ENCODE results near the gene UBA6. TPM values are rescaled to one million over a fixed set of nuclear protein-coding genes. Genes with fewer than 3 reads are reported as not detected.

The UBA6 gene
- total and polyA plus RNA-seq, 9 of the 15 experiments (the other 6 are each of a cell fraction or from before 2014, with no cell fraction given) = 22.9 to 139 (median 94.6) TPM

- TF ChIP-seq PRPF4 (IDR thresholded peaks at IDR 0.05; ENCODE audit: insufficient read depth, low read depth, low read length, poor library complexity, severe bottlenecking) = no peak
- peak; percentile 61 for TF ChIP-seq CBFA2T3 (IDR thresholded peaks at IDR 0.05)
- TF ChIP-seq CC2D1A (IDR thresholded peaks at IDR 0.05) = no peak
- no peak for TF ChIP-seq ETS2 (tag; IDR thresholded peaks at IDR 0.05; ENCODE audit: borderline replicate concordance, poor library complexity, severe bottlenecking)
- TF ChIP-seq SNIP1 (IDR thresholded peaks at IDR 0.05; ENCODE audit: low read depth) = no peak
- TF ChIP-seq KAT7 (CRISPR knock-in tag; IDR thresholded peaks at IDR 0.05; ENCODE audit: borderline replicate concordance) = no peak
- no peak for TF ChIP-seq SP1 (CRISPR knock-in tag; IDR thresholded peaks at IDR 0.05)
- no peak for TF ChIP-seq MITF (IDR thresholded peaks at IDR 0.05)
- no peak for TF ChIP-seq CREB5 (CRISPR knock-in tag; IDR thresholded peaks at IDR 0.05)
- 0 out of 3 replicates have a peak, but pooled peaks of 1 of the 2 experiments have one; percentile 18 for TF ChIP-seq CBX3 (IDR thresholded peaks at IDR 0.05; ENCODE audit: borderline replicate concordance in 1 of 2, low read length in 2 of 2)
- TF ChIP-seq ZBTB11 (CRISPR knock-in tag; IDR thresholded peaks at IDR 0.05) = no peak
- TF ChIP-seq ZNF707 (CRISPR knock-in tag; conservative IDR thresholded peaks at IDR 0.05) = no peak
- no peak for TF ChIP-seq WHSC1 (IDR thresholded peaks at IDR 0.05; ENCODE audit: low read length)
- no peak for TF ChIP-seq BRF1 (IDR thresholded peaks at IDR 0.05; ENCODE audit: borderline replicate concordance, extremely low read depth, insufficient read length)
- TF ChIP-seq CEBPG (CRISPR knock-in tag; IDR thresholded peaks at IDR 0.05) = no peak
- no peak for TF ChIP-seq CEBPG (tag; conservative IDR thresholded peaks at IDR 0.05 in 1 of 2, IDR thresholded peaks at IDR 0.05 in 1 of 2)
- TF ChIP-seq MAZ (CRISPR knock-in tag; conservative IDR thresholded peaks at IDR 0.05 in 1 of 2, IDR thresholded peaks at IDR 0.05 in 1 of 2) = no peak
Observed at GRCh38 chr4:67719953-67720617, 19.1 kb upstream of the UBA6 start (continued).

Data from K562 (cell line).